GM19240 (cell line): ENCODE data around the gene IP6K2.

ENCODE experiments used
- DNase-seq: peaks from one replicate; pipeline ENCODE4 v3.0.0; 2011; ENCODE audit warnings: low spot score; ENCODE audit not compliant: insufficient read length

Gene IP6K2

GRCh38 chr3:48639944-48640606 lies 76.9 kb downstream of the IP6K2 start:
- no peak for DNase-seq
